Hepatocyte (in vitro differentiated cells): ENCODE results near the gene ZBTB7B. TPM values are rescaled to one million over a fixed set of nuclear protein-coding genes. Genes with fewer than 3 reads are reported as not detected.

Experiments used
- DNase-seq: peaks from one replicate; pipeline ENCODE4 v3.0.0-alpha.2; 2016; ENCODE audit warnings: low spot score
- H2AFZ ChIP-seq: fragments of 200-600 bp; sonication (generic); 2 replicates; pipeline ENCODE4 v1.6.0; 2016; ENCODE audit warnings: antibody characterized with exemption, mild to moderate bottlenecking
- H3K27ac ChIP-seq: fragments of 200-600 bp; sonication (generic); 2 replicates; pipeline ENCODE4 v1.5.1; 2016; ENCODE audit warnings: mild to moderate bottlenecking
- H3K27me3 ChIP-seq: fragments of 200-600 bp; sonication (generic); 2 replicates; pipeline ENCODE4 v1.6.1; 2016
- H3K36me3 ChIP-seq: fragments of 200-600 bp; sonication (generic); replicated peaks from 2 replicates; pipeline ENCODE4 v1.5.1; 2016; ENCODE audit warnings: low read depth; ENCODE audit not compliant: insufficient read depth
- H3K4me1 ChIP-seq: fragments of 200-600 bp; sonication (generic); 2 replicates; pipeline ENCODE4 v1.5.1; 2016; ENCODE audit warnings: mild to moderate bottlenecking, moderate library complexity; ENCODE audit not compliant: insufficient read depth
- H3K4me2 ChIP-seq: fragments of 200-600 bp; sonication (generic); 2 replicates; pipeline ENCODE4 v1.6.0; 2016
- H3K4me3 ChIP-seq: fragments of 200-600 bp; sonication (generic); 2 replicates; pipeline ENCODE4 v1.5.1; 2016; ENCODE audit warnings: mild to moderate bottlenecking
- H3K79me2 ChIP-seq: fragments of 200-600 bp; sonication (generic); 2 replicates; pipeline ENCODE4 v1.6.0; 2017; ENCODE audit warnings: mild to moderate bottlenecking
- H3K9me2 ChIP-seq: fragments of 200-600 bp; sonication (generic); replicated peaks from 2 replicates; pipeline ENCODE4 v1.6.0; 2017; ENCODE audit warnings: mild to moderate bottlenecking; ENCODE audit not compliant: insufficient read depth
- H3K9me3 ChIP-seq: fragments of 200-600 bp; sonication (generic); 2 replicates; pipeline ENCODE4 v1.5.1; 2016; ENCODE audit warnings: low read depth, mild to moderate bottlenecking
- H4K20me1 ChIP-seq: fragments of 200-600 bp; sonication (generic); 2 replicates; pipeline ENCODE4 v1.6.0; 2016; ENCODE audit warnings: mild to moderate bottlenecking; ENCODE audit not compliant: insufficient read depth, poor library complexity, severe bottlenecking
- CTCF ChIP-seq: fragments of 200-600 bp; sonication (generic); IDR thresholded peaks from 2 replicates; pipeline ENCODE4 v1.5.1; 2016; ENCODE audit warnings: antibody characterized with exemption, mild to moderate bottlenecking; ENCODE audit not compliant: poor library complexity
- EZH2 ChIP-seq: fragments of 200-600 bp; sonication (generic); IDR thresholded peaks from 2 replicates; pipeline ENCODE4 v1.6.1; 2016; ENCODE audit warnings: antibody characterized with exemption, mild to moderate bottlenecking, borderline replicate concordance
- EZH2phosphoT487 ChIP-seq: fragments of 200-600 bp; sonication (generic); IDR thresholded peaks from one replicate; pipeline ENCODE4 v1.6.1; 2018; ENCODE audit warnings: antibody characterized with exemption, mild to moderate bottlenecking, low read depth, moderate library complexity; ENCODE audit not compliant: unreplicated experiment, severe bottlenecking
- WGBS: methylation state at CpG from one replicate; pipeline ENCODE4 v1.1.6; 2016; ENCODE audit warnings: low lambda C conversion rate; ENCODE audit errors: missing lambda C conversion rate; 5-methylcytosine and 5-hydroxymethylcytosine counted together
- polyA plus RNA-seq: library from polyadenylated mRNA; unstranded; fragments of >200 nt; fragmentation: Nextera tagmentation; extraction: Ambion mirVana; gene quantifications from 2 replicates; pipeline ENCODE4 v1.2.1, GENCODE V29; 2016
- total RNA-seq: library from RNA; depleted of rRNA; stranded (reverse); fragments of >200 nt; gene quantifications from 2 replicates; pipeline ENCODE4 v1.2.3, GENCODE V29; 2014

Gene ZBTB7B
- total and polyA plus RNA-seq, 2 experiments from 2014 or later = 13.3 to 29.2 TPM

DNA sequence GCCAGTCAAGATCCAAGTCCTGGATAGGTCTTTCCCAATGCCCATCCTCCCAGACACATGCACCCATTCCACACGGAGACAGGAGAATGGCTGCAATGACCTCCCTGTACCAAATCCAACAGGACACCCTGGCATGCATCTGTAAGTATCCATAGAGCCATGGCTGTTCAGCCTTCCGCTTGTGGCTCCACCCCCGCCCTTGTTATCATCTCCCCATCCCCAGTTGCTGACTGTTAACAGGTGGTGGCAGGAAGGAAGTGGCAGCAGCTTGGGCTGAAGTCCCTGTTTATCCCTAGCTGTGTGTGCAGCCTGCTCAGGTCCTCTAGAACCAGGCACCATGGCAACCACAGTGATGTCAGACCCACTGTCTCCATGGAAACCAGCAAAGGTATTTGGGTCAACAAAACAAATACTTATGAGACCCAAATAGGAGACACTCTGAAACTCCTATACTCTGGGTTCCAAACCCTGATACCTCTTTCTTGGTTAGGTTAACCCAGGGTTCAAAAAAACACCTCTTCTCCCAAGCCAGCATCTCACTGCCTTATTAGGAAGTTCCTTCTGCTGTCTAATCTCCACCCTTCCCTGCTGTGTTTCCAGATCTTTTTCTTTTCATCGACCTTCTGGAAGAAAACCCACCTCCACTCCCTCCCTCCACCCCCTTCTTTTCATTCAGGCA, 47.4 kb upstream of the ZBTB7B start:
- H3K36me3 ChIP-seq = no peaks in the 10 kb centered on the region
- 27% methylated on average over 4 of the region's 4 CpGs for WGBS
- H3K9me2 ChIP-seq = no peaks in the 10 kb centered on the region
- no peaks in the 10 kb centered on the region for H3K27me3 ChIP-seq
- H3K4me2 ChIP-seq = peak overlapping the region; percentile 77
- H4K20me1 ChIP-seq = no peaks in the 10 kb centered on the region
- H2AFZ ChIP-seq = peak overlapping the region; percentile 38
- peak overlapping the region; percentile 74 for H3K27ac ChIP-seq
- peak; percentile 83 for DNase-seq
- H3K4me1 ChIP-seq = peaks cover 30% of the 10 kb centered on the region
- peaks cover 49% of the 10 kb centered on the region for H3K79me2 ChIP-seq
- H3K4me3 ChIP-seq = peak overlapping the region; percentile 12
- H3K9me3 ChIP-seq = no peaks in the 10 kb centered on the region
- TF ChIP-seq CTCF = no peak

GRCh38 chr1:154955718-154956543, 46.7 kb upstream of the ZBTB7B start, which contains the start of gene PBXIP1:
Gene PBXIP1 (minus strand): TSS chr1:154956099. CDS start chr1:154953721, 2,378 bp downstream.
- Histone ChIP-seq H3K4me3 (peak within 1 kb of the TSS; percentile 27), H2AFZ (peak within 1 kb of the TSS; percentile 38), H3K9me3 (no peaks in the 10 kb centered on the region), H3K79me2 (peaks cover 56% of the 10 kb centered on the region), H4K20me1 (no peaks in the 10 kb centered on the region), H3K9me2 (no peaks in the 10 kb centered on the region), H3K4me2 (peak within 1 kb of the TSS; percentile 77), H3K27ac (peak within 1 kb of the TSS; percentile 74), H3K36me3 (no peaks in the 10 kb centered on the region), H3K4me1 (peaks cover 37% of the 10 kb centered on the region), H3K27me3 (no peaks in the 10 kb centered on the region)
- peak; percentile 92 for DNase-seq
- WGBS = 2% methylated on average over 18 of the region's 18 CpGs
- TF ChIP-seq EZH2 = no peak
- TF ChIP-seq CTCF = peak; percentile 49

DNA sequence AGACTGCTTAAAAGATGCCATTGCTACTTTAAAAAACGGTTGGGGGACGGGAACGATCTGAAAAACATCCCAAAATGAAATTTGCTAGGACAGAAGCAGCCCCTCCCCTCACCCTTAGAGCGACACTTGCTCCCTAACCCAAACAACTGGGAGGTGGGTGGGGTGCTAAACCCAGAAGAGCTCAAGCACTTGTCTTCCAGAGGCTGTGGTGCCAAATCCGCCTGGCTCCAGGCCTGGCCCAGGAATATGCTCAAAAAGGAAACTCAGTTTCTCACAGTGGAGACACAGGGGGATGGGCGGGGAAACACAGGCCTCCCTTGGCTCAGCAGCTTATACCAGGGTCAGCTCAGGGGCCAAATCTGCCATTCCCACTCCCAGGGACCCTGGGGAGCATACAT, 46.1 kb upstream of the ZBTB7B start:
- Histone ChIP-seq H3K27ac (peak overlapping the region; percentile 65), H2AFZ (no peak overlapping the region), H3K27me3 (no peaks in the 10 kb centered on the region), H3K4me1 (peaks cover 38% of the 10 kb centered on the region), H3K9me3 (no peaks in the 10 kb centered on the region), H3K36me3 (no peaks in the 10 kb centered on the region), H3K4me3 (peak overlapping the region; percentile 27), H4K20me1 (no peaks in the 10 kb centered on the region), H3K9me2 (no peaks in the 10 kb centered on the region), H3K4me2 (peak overlapping the region; percentile 77), H3K79me2 (peaks cover 60% of the 10 kb centered on the region)
- 27% methylated on average over 6 of the region's 6 CpGs for WGBS
- DNase-seq = no peak
- TF ChIP-seq EZH2phosphoT487 = no peak

DNA sequence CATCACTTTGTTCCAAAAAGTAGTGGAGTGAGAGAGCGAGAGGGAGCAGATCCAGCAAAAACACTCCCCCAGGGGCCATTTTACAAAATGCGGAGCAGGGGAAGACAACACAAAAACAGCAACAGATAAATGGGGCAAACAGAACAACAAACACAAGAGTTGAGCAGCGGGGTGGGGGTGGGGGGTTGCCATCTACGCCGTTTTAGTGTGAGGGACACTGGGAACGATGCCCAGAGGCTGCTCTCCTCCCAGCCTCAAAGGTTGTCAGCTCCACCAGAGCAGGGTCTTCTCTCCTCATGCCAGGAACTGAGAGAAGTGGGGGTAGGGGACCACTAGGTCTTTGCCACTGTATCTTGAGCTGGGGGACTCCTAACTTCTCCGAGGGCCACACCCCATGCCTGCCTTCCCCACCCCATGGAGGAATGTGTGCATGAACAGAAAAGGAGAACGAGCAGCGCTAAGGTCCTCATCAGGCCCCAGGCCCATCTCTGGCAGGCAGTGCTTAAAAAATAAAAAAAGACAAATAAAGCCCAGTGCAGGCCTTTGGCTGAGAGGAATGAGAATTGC, 45.4 kb upstream of the ZBTB7B start:
- Histone ChIP-seq H3K4me2 (peak overlapping the region; percentile 77), H3K4me1 (peaks cover 38% of the 10 kb centered on the region), H3K36me3 (no peaks in the 10 kb centered on the region), H3K9me3 (no peaks in the 10 kb centered on the region), H3K9me2 (no peaks in the 10 kb centered on the region), H3K4me3 (no peak overlapping the region), H3K27me3 (no peaks in the 10 kb centered on the region), H4K20me1 (no peaks in the 10 kb centered on the region), H2AFZ (no peak overlapping the region), H3K27ac (peak overlapping the region; percentile 65), H3K79me2 (peaks cover 60% of the 10 kb centered on the region)
- TF ChIP-seq CTCF (no peak), EZH2phosphoT487 (no peak), EZH2 (no peak)
- 51% methylated on average over 9 of the region's 9 CpGs for WGBS
- no peak for DNase-seq
